ENCODE results near the gene MIA. TPM values are rescaled to one million over a fixed set of nuclear protein-coding genes. Genes with fewer than 3 reads are reported as not detected.
A peak's percentile ranks its signal among the peaks of the same experiment; 100 is the strongest.
"Not testable (repeated sequence)": the region's sequence is repeated elsewhere in the genome, so short reads cannot be mapped to it uniquely, and the experiment has no call there.

The MIA gene
- total and polyA plus RNA-seq, 2 donors (not counting 1 experiment from before 2014, with no cell fraction given): 0.37 to 5.7 TPM

- Histone ChIP-seq H3K9me3 (ENCODE audit: control extremely low read depth in 1 of 3, control insufficient read depth in 2 of 3, insufficient read depth in 1 of 3, low read length in 2 of 3) (peaks cover 0 to 5% (median 0%) of the 10 kb centered on the region in 3 donors), H2AFZ (ENCODE audit: insufficient read depth, low read depth, low read length, poor library complexity, severe bottlenecking) (no peak overlapping the region), H3K36me3 (replicated peaks in 1 of 2; ENCODE audit: control extremely low read depth in 1 of 2, control insufficient read depth in 1 of 2, extremely low read depth in 1 of 2, insufficient read depth in 2 of 2, low read length in 1 of 2) (peaks cover 0 to 41% of the 10 kb centered on the region in 2 experiments), H3K27me3 (replicated peaks in 1 of 4; ENCODE audit: control extremely low read depth in 1 of 4, control insufficient read depth in 3 of 4, insufficient read depth in 4 of 4, low read length in 3 of 4) (no peaks in the 10 kb centered on the region), H3K9ac (ENCODE audit: low read length) (no peak overlapping the region), H3K4me1 (ENCODE audit: control insufficient read depth in 2 of 2, insufficient read depth in 2 of 2, low read length in 2 of 2) (peaks cover 25 to 35% of the 10 kb centered on the region in 2 donors), H3K27ac (ENCODE audit: low read length in 2 of 2) (no peak overlapping the region), H3K4me3 (ENCODE audit: control extremely low read depth in 1 of 5, extremely low read depth in 1 of 5, insufficient read depth in 1 of 5, low read depth in 2 of 5, low read length in 4 of 5) (no peak overlapping the region), H3K79me2 (ENCODE audit: control insufficient read depth, insufficient read depth, low read length) (peaks cover 55% of the 10 kb centered on the region), H3K4me2 (replicated peaks; ENCODE audit: low read depth, low read length, poor library complexity, severe bottlenecking) (no peak overlapping the region), H4K20me1 (ENCODE audit: control insufficient read depth, insufficient read depth, low read length, poor library complexity, severe bottlenecking) (peaks cover 27% of the 10 kb centered on the region)
- WGBS (ENCODE audit: insufficient coverage): 91% methylated on average over 4 of the region's 7 CpGs
- TF ChIP-seq CTCF (IDR thresholded peaks at IDR 0.05): no peak
- TF ChIP-seq EZH2 (IDR thresholded peaks at IDR 0.05; ENCODE audit: borderline replicate concordance, insufficient read depth, low read depth, low read length, poor library complexity, severe bottlenecking): no peak
- DNase-seq (no peak), ATAC-seq (ENCODE audit: low read depth) (no peak)
- Mint-ChIP-seq H3K27ac (peak overlapping the region; percentile 43), H3K4me3 (no peak overlapping the region), H3K9me3 (ENCODE audit: insufficient read depth) (no peaks in the 10 kb centered on the region), H3K27me3 (no peaks in the 10 kb centered on the region), H3K4me1 (peaks cover 47% of the 10 kb centered on the region)
- POLR2A ChIA-PET: interaction anchor here (0.6 kb wide), 1 partner anchor 118 kb away, joined by 4 read pairs; no protein-coding TSS in a partner anchor
- CTCF ChIA-PET: interaction anchor here (5.2 kb wide), 1 partner anchor 16 kb away, joined by 48 read pairs; the partner anchor contains the start of gene EGLN2
- intact Hi-C loops (cut with micrococcal nuclease): no loop called here
Observed at GRCh38 chr19:40781140-40781539, 5.8 kb downstream of the MIA start.

- H3K4me3 Mint-ChIP-seq: no peak overlapping the region
- ChIA-PET CTCF (no interaction called here), POLR2A (no interaction called here)
- Histone ChIP-seq H3K4me1 (ENCODE audit: control insufficient read depth in 2 of 2, insufficient read depth in 2 of 2, low read length in 2 of 2) (peaks cover 13 to 21% of the 10 kb centered on the region in 2 donors), H3K27ac (ENCODE audit: low read length in 2 of 2) (no peak overlapping the region), H2AFZ (ENCODE audit: insufficient read depth, low read depth, low read length, poor library complexity, severe bottlenecking) (no peak overlapping the region), H3K27me3 (replicated peaks in 1 of 4; ENCODE audit: control extremely low read depth in 1 of 4, control insufficient read depth in 3 of 4, insufficient read depth in 4 of 4, low read length in 3 of 4) (no peaks in the 10 kb centered on the region), H4K20me1 (ENCODE audit: control insufficient read depth, insufficient read depth, low read length, poor library complexity, severe bottlenecking) (peaks cover 33% of the 10 kb centered on the region), H3K4me3 (ENCODE audit: control extremely low read depth in 1 of 5, extremely low read depth in 1 of 5, insufficient read depth in 1 of 5, low read depth in 2 of 5, low read length in 4 of 5) (no peak overlapping the region), H3K4me2 (replicated peaks; ENCODE audit: low read depth, low read length, poor library complexity, severe bottlenecking) (no peak overlapping the region), H3K79me2 (ENCODE audit: control insufficient read depth, insufficient read depth, low read length) (peaks cover 53% of the 10 kb centered on the region), H3K36me3 (replicated peaks in 1 of 2; ENCODE audit: control extremely low read depth in 1 of 2, control insufficient read depth in 1 of 2, extremely low read depth in 1 of 2, insufficient read depth in 2 of 2, low read length in 1 of 2) (peaks cover 0 to 50% of the 10 kb centered on the region in 2 experiments), H3K9ac (ENCODE audit: low read length) (no peak overlapping the region), H3K9me3 (ENCODE audit: control extremely low read depth in 1 of 3, control insufficient read depth in 2 of 3, insufficient read depth in 1 of 3, low read length in 2 of 3) (no peaks in the 10 kb centered on the region)
- no peak for DNase-seq
- intact Hi-C loops (cut with micrococcal nuclease): no loop called here
- H3K4me1 Mint-ChIP-seq: peaks cover 37% of the 10 kb centered on the region
- H3K27me3 Mint-ChIP-seq: no peaks in the 10 kb centered on the region
- TF ChIP-seq EZH2 (IDR thresholded peaks at IDR 0.05; ENCODE audit: borderline replicate concordance, insufficient read depth, low read depth, low read length, poor library complexity, severe bottlenecking) (no peak), CTCF (IDR thresholded peaks at IDR 0.05) (no peak)
- 95% methylated on average over 6 of the region's 14 CpGs for WGBS (ENCODE audit: insufficient coverage)
- no peaks in the 10 kb centered on the region for H3K9me3 Mint-ChIP-seq (ENCODE audit: insufficient read depth)
- H3K27ac Mint-ChIP-seq: no peak overlapping the region
- no peak for ATAC-seq (ENCODE audit: low read depth)
Observed at GRCh38 chr19:40783711-40784110, 8.4 kb downstream of the MIA start.

GRCh38 chr19:40784146-40784545 lies 8.8 kb downstream of the MIA start:
- H3K36me3 ChIP-seq (replicated peaks in 1 of 2; ENCODE audit: control extremely low read depth in 1 of 2, control insufficient read depth in 1 of 2, extremely low read depth in 1 of 2, insufficient read depth in 2 of 2, low read length in 1 of 2): peaks cover 0 to 50% of the 10 kb centered on the region in 2 experiments
- H3K4me1 Mint-ChIP-seq: peaks cover 33% of the 10 kb centered on the region
- intact Hi-C loops (cut with micrococcal nuclease); H3K27ac ChIP-seq (ENCODE audit: low read length in 2 of 2); ATAC-seq (ENCODE audit: low read depth); H3K9me3 ChIP-seq (ENCODE audit: control extremely low read depth in 1 of 3, control insufficient read depth in 2 of 3, insufficient read depth in 1 of 3, low read length in 2 of 3); H3K9ac ChIP-seq (ENCODE audit: low read length); H3K27me3 Mint-ChIP-seq; H3K4me2 ChIP-seq (replicated peaks; ENCODE audit: low read depth, low read length, poor library complexity, severe bottlenecking); DNase-seq; H3K27me3 ChIP-seq (replicated peaks in 1 of 4; ENCODE audit: control extremely low read depth in 1 of 4, control insufficient read depth in 3 of 4, insufficient read depth in 4 of 4, low read length in 3 of 4); POLR2A ChIA-PET; H3K4me3 ChIP-seq (ENCODE audit: control extremely low read depth in 1 of 5, extremely low read depth in 1 of 5, insufficient read depth in 1 of 5, low read depth in 2 of 5, low read length in 4 of 5); H3K4me3 Mint-ChIP-seq; H3K9me3 Mint-ChIP-seq (ENCODE audit: insufficient read depth); H2AFZ ChIP-seq (ENCODE audit: insufficient read depth, low read depth, low read length, poor library complexity, severe bottlenecking); H3K27ac Mint-ChIP-seq: not testable (repeated sequence)
- H3K79me2 ChIP-seq (ENCODE audit: control insufficient read depth, insufficient read depth, low read length): peaks cover 49% of the 10 kb centered on the region
- CTCF ChIA-PET: interaction anchor here (0.6 kb wide), 1 partner anchor 12 kb away, joined by 3 read pairs; no protein-coding TSS in a partner anchor
- H3K4me1 ChIP-seq (ENCODE audit: control insufficient read depth in 2 of 2, insufficient read depth in 2 of 2, low read length in 2 of 2): peaks cover 9 to 17% of the 10 kb centered on the region in 2 donors
- peaks cover 28% of the 10 kb centered on the region for H4K20me1 ChIP-seq (ENCODE audit: control insufficient read depth, insufficient read depth, low read length, poor library complexity, severe bottlenecking)
- no CpG with 5 or more reads among the region's 2 CpGs for WGBS (ENCODE audit: insufficient coverage)
